ENCODE data around the gene SESTD1.

Gene SESTD1

DNA sequence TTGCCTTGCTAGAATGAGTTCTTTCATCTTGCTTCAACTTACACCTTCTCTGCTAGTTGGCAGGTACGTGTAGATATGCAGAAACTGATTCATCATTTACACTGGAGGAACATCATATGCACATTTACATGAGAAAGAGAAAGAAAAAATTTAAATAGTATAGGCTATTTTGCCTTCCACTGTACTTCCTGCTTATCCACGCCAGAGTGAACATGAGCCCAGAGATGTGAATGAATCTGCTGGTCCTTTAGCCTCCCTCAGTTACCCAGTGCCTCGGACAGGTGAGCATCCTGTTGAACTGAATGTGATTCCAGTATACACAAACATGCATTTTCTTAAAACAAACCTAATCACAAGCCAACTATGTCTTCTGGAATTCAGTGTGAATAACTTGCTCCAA, 83.6 kb downstream of the SESTD1 start:
- Histone ChIP-seq H3K4me1 (ENCODE audit: insufficient read depth, low read length) (no peaks in the 10 kb centered on the region), H3K4me3 (ENCODE audit: low read length) (no peak overlapping the region), H3K27me3 (ENCODE audit: insufficient read depth, low read length) (no peaks in the 10 kb centered on the region), H2AFZ (ENCODE audit: low read depth, low read length) (no peak overlapping the region), H3K36me3 (ENCODE audit: insufficient read depth, low read length) (peaks cover 38% of the 10 kb centered on the region), H3K9me3 (ENCODE audit: low read length) (peaks cover 2% of the 10 kb centered on the region)

- Histone ChIP-seq H2AFZ (ENCODE audit: low read depth, low read length) (no peak overlapping the region), H3K9me3 (ENCODE audit: low read length) (peaks cover 2% of the 10 kb centered on the region), H3K27me3 (ENCODE audit: insufficient read depth, low read length) (no peaks in the 10 kb centered on the region), H3K4me1 (ENCODE audit: insufficient read depth, low read length) (no peaks in the 10 kb centered on the region), H3K36me3 (ENCODE audit: insufficient read depth, low read length) (peaks cover 44% of the 10 kb centered on the region), H3K4me3 (ENCODE audit: low read length) (no peak overlapping the region)
Measured at GRCh38 chr2:179180242-179180641, 84.4 kb downstream of the SESTD1 start.

GRCh38 chr2:179179719-179180118, 84.9 kb downstream of the SESTD1 start:
- peaks cover 49% of the 10 kb centered on the region for H3K36me3 ChIP-seq (ENCODE audit: insufficient read depth, low read length)
- H3K4me3 ChIP-seq (ENCODE audit: low read length), result no peak overlapping the region

GRCh38 chr2:179177694-179178093, 86.9 kb downstream of the SESTD1 start:
- Histone ChIP-seq H3K36me3 (ENCODE audit: insufficient read depth, low read length) (peaks cover 50% of the 10 kb centered on the region), H3K9me3 (ENCODE audit: low read length) (peaks cover 2% of the 10 kb centered on the region)

More at GRCh38 chr2:179179719-179180118, 84.9 kb downstream of the SESTD1 start:
- Histone ChIP-seq H3K9me3 (ENCODE audit: low read length) (peaks cover 2% of the 10 kb centered on the region), H3K27me3 (ENCODE audit: insufficient read depth, low read length) (no peaks in the 10 kb centered on the region), H3K4me1 (ENCODE audit: insufficient read depth, low read length) (no peaks in the 10 kb centered on the region), H2AFZ (ENCODE audit: low read depth, low read length) (no peak overlapping the region)

DNA sequence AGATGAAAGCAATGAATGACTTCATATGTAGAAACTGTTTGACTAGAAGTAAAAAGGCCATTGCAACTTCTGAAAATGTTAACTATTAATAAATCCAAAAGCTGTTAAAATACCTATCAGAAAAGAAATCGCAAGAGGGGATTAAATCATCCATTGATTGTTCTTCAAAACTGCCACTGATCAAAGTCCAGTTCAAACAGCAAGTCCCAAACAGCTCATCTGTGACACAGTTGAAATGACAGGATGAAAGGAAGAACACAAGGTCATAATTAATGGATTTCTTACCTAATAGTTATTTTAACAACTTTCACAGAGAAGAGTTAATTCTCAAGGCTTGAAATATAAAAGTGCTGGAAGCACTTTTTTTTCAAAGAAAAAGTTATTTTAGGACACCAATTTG, 90.4 kb downstream of the SESTD1 start:
- Histone ChIP-seq H2AFZ (ENCODE audit: low read depth, low read length) (no peak overlapping the region), H3K27me3 (ENCODE audit: insufficient read depth, low read length) (no peaks in the 10 kb centered on the region), H3K9me3 (ENCODE audit: low read length) (no peaks in the 10 kb centered on the region), H3K4me3 (ENCODE audit: low read length) (no peak overlapping the region), H3K4me1 (ENCODE audit: insufficient read depth, low read length) (no peaks in the 10 kb centered on the region), H3K36me3 (ENCODE audit: insufficient read depth, low read length) (peaks cover 45% of the 10 kb centered on the region)

More at GRCh38 chr2:179177694-179178093, 86.9 kb downstream of the SESTD1 start:
- Histone ChIP-seq H2AFZ (ENCODE audit: low read depth, low read length) (no peak overlapping the region), H3K4me3 (ENCODE audit: low read length) (no peak overlapping the region), H3K4me1 (ENCODE audit: insufficient read depth, low read length) (no peaks in the 10 kb centered on the region), H3K27me3 (ENCODE audit: insufficient read depth, low read length) (no peaks in the 10 kb centered on the region)

DNA sequence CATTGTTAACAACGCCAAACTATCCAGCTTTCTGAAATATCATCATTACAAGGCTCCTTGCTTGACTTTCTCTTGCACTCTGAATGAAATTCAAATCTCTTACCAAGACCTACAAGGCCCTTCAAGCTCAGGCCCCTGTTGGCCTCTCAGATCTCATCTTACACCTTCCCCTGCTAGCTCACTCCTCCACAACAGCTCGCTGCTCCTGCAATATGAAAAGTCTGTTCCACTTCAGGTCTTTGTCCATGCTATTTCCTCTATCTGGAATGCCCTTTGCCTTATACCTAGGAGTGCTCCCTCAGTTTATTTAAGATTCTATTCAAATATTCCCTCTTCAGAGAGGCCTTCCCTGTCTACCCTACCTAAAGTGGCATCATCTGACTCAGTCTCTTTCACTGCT, 91.7 kb downstream of the SESTD1 start:
- no peak overlapping the region for H2AFZ ChIP-seq (ENCODE audit: low read depth, low read length)
- H3K27me3 ChIP-seq (ENCODE audit: insufficient read depth, low read length), result no peaks in the 10 kb centered on the region
- no peaks in the 10 kb centered on the region for H3K4me1 ChIP-seq (ENCODE audit: insufficient read depth, low read length)
- no peak overlapping the region for H3K4me3 ChIP-seq (ENCODE audit: low read length)
- H3K9me3 ChIP-seq (ENCODE audit: low read length), result no peaks in the 10 kb centered on the region
- peaks cover 49% of the 10 kb centered on the region for H3K36me3 ChIP-seq (ENCODE audit: insufficient read depth, low read length)

GRCh38 chr2:179171371-179171770, 93.3 kb downstream of the SESTD1 start:
- Histone ChIP-seq H3K36me3 (ENCODE audit: insufficient read depth, low read length) (peaks cover 41% of the 10 kb centered on the region), H3K4me3 (ENCODE audit: low read length) (no peak overlapping the region), H2AFZ (ENCODE audit: low read depth, low read length) (no peak overlapping the region), H3K4me1 (ENCODE audit: insufficient read depth, low read length) (no peaks in the 10 kb centered on the region), H3K9me3 (ENCODE audit: low read length) (no peaks in the 10 kb centered on the region), H3K27me3 (ENCODE audit: insufficient read depth, low read length) (no peaks in the 10 kb centered on the region)

GRCh38 chr2:179170901-179171300, 93.7 kb downstream of the SESTD1 start:
- Histone ChIP-seq H2AFZ (ENCODE audit: low read depth, low read length) (no peak overlapping the region), H3K4me1 (ENCODE audit: insufficient read depth, low read length) (no peaks in the 10 kb centered on the region), H3K9me3 (ENCODE audit: low read length) (no peaks in the 10 kb centered on the region), H3K36me3 (ENCODE audit: insufficient read depth, low read length) (peaks cover 37% of the 10 kb centered on the region), H3K4me3 (ENCODE audit: low read length) (no peak overlapping the region), H3K27me3 (ENCODE audit: insufficient read depth, low read length) (no peaks in the 10 kb centered on the region)

DNA sequence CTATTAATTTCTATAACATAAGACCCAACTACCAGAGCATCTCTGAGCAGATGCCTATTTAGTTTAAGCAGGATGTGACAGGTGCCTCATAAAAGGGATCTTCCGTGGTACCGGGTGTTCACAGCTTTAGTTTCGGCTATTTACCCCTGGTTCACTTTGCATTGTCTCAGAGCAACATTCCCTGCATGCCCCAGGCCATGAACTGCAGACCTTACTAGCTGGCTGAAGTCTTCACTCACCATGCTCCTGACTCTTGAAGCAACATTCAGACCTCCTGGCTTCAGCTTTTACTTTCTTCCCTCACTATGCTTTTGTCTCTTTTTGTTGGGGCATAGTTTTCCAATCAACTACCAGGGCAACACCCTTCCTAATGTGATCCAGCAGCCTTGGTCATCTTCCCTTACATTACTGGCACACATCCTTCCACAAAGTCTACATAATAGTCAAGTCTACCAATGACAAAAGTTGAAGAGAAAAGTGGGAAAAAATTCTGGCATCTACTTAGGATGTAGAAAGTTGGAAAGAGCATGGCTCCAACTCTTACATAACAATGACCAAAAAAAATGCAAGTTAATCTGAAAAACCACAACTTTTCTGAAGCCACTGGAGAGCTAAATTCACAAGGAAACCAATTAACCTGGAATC, 99.2 kb downstream of the SESTD1 start:
- Histone ChIP-seq H3K36me3 (ENCODE audit: insufficient read depth, low read length) (peaks cover 17% of the 10 kb centered on the region), H3K27me3 (ENCODE audit: insufficient read depth, low read length) (no peaks in the 10 kb centered on the region), H3K4me1 (ENCODE audit: insufficient read depth, low read length) (no peaks in the 10 kb centered on the region), H3K4me3 (ENCODE audit: low read length) (no peak overlapping the region), H3K9me3 (ENCODE audit: low read length) (no peaks in the 10 kb centered on the region), H2AFZ (ENCODE audit: low read depth, low read length) (no peak overlapping the region)

DNA sequence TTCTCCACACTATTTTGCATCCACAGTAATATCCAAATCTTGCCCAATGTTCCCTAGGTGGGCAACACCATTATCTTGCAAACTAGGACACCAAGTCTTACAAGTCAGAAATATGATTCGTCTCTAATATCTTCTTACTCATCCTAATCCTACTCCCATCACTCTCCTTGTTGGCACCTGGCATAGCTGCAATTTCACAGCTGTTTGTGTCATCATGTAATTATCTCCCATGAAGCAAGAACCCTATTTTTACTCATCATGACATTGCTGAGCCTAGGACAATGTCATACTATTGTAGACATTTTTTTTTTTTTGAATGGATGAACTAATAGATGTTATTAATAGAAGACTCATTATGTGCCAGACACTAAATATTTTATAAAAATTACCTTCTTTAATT, 123.4 kb downstream of the SESTD1 start:
- Histone ChIP-seq H3K36me3 (ENCODE audit: insufficient read depth, low read length) (peaks cover 47% of the 10 kb centered on the region), H3K27me3 (ENCODE audit: insufficient read depth, low read length) (no peaks in the 10 kb centered on the region), H3K4me3 (ENCODE audit: low read length) (no peak overlapping the region), H3K9me3 (ENCODE audit: low read length) (no peaks in the 10 kb centered on the region), H3K4me1 (ENCODE audit: insufficient read depth, low read length) (no peaks in the 10 kb centered on the region), H2AFZ (ENCODE audit: low read depth, low read length) (no peak overlapping the region)

GRCh38 chr2:179140571-179140970, 124.1 kb downstream of the SESTD1 start:
- Histone ChIP-seq H2AFZ (ENCODE audit: low read depth, low read length) (no peak overlapping the region), H3K4me3 (ENCODE audit: low read length) (no peak overlapping the region)

GRCh38 chr2:179139506-179139905, 125.1 kb downstream of the SESTD1 start:
- Histone ChIP-seq H3K4me1 (ENCODE audit: insufficient read depth, low read length) (no peaks in the 10 kb centered on the region), H3K27me3 (ENCODE audit: insufficient read depth, low read length) (no peaks in the 10 kb centered on the region), H2AFZ (ENCODE audit: low read depth, low read length) (no peak overlapping the region), H3K9me3 (ENCODE audit: low read length) (no peaks in the 10 kb centered on the region), H3K36me3 (ENCODE audit: insufficient read depth, low read length) (peaks cover 43% of the 10 kb centered on the region), H3K4me3 (ENCODE audit: low read length) (no peak overlapping the region)

More at GRCh38 chr2:179140571-179140970, 124.1 kb downstream of the SESTD1 start:
- Histone ChIP-seq H3K36me3 (ENCODE audit: insufficient read depth, low read length) (peaks cover 43% of the 10 kb centered on the region), H3K4me1 (ENCODE audit: insufficient read depth, low read length) (no peaks in the 10 kb centered on the region), H3K9me3 (ENCODE audit: low read length) (no peaks in the 10 kb centered on the region), H3K27me3 (ENCODE audit: insufficient read depth, low read length) (no peaks in the 10 kb centered on the region)

DNA sequence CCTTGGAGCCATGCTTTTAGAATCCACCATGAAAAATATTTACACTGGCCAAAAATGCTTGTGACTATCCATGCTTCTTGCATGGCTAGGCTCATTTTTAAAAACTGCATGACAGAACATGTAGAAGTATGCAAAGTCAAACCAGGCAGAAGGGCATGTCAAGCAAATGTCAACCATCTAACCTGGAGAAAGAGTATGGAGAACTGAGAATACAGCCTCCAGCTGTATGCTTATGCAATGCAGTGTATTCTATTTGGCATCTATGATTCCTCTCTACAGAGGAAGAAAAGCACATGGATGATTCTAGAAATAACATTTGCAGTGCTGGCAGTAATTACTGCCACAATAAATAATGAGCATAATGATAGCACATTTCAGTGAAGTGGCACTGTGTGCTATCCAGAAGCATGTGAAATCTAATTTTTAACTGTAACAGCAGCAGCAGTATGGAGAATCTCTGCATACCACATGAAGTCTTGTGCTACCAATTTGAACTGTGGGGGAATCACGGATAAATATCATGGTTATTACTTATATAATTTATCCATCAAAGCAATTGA, 127.4 kb downstream of the SESTD1 start:
- Histone ChIP-seq H3K9me3 (ENCODE audit: low read length) (no peaks in the 10 kb centered on the region), H2AFZ (ENCODE audit: low read depth, low read length) (no peak overlapping the region), H3K36me3 (ENCODE audit: insufficient read depth, low read length) (peaks cover 34% of the 10 kb centered on the region), H3K4me1 (ENCODE audit: insufficient read depth, low read length) (no peaks in the 10 kb centered on the region), H3K27me3 (ENCODE audit: insufficient read depth, low read length) (no peaks in the 10 kb centered on the region), H3K4me3 (ENCODE audit: low read length) (no peak overlapping the region)

DNA sequence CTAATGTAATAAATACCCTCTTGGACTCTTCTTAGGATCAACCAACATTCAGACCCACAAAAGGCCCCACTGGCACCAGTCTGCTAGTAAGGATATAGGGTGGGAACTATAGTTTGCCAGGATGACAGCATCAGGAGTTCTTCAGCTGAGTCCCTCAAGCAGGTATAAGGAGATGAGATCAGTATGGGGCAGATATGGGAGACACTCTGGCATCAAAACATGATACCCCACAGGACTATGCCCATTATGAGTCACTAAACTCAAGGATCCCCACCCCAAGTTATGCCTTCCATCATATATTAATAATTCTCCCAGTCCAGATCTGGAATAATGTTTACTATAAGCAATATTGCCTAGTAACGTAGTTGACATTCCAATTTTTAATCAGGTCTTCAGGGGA, 131.6 kb downstream of the SESTD1 start:
- Histone ChIP-seq H3K4me3 (ENCODE audit: low read length) (no peak overlapping the region), H3K27me3 (ENCODE audit: insufficient read depth, low read length) (no peaks in the 10 kb centered on the region), H3K36me3 (ENCODE audit: insufficient read depth, low read length) (peaks cover 25% of the 10 kb centered on the region), H2AFZ (ENCODE audit: low read depth, low read length) (no peak overlapping the region), H3K4me1 (ENCODE audit: insufficient read depth, low read length) (no peaks in the 10 kb centered on the region), H3K9me3 (ENCODE audit: low read length) (no peaks in the 10 kb centered on the region)

Measured in neuron (in vitro differentiated cells).